Naive B cell (primary cell): ENCODE measurements around the gene TAF1L. TPM values are rescaled to one million over a fixed set of nuclear protein-coding genes. Genes with fewer than 3 reads are reported as not detected.
"Not testable (repeated sequence)": the region's sequence is repeated elsewhere in the genome, so short reads cannot be mapped to it uniquely, and the experiment has no call there.

Source experiments
- ATAC-seq, 2 donors: fragments of 150-1000 bp; cut with Tn5 transposase; 2 replicates each; pipeline ENCODE4 v1.10.0; 2021; ENCODE audit warnings: low read depth in 2 of 2, mild to moderate bottlenecking in 2 of 2, moderate library complexity in 2 of 2
- DNase-seq: peaks from one replicate; pipeline ENCODE4 v3.0.0; 2022
- H3K27ac Mint-ChIP-seq, 6 donors: one replicate each; pipeline ENCODE4 v1.8.0; 2020 to 2022; ENCODE audit warnings: mild to moderate bottlenecking in 6 of 6, mixed read lengths in 6 of 6, moderate library complexity in 5 of 6, inconsistent platforms in 2 of 6
- H3K27me3 Mint-ChIP-seq, 3 donors: one replicate each; pipeline ENCODE4 v1.8.0; 2021 to 2022; ENCODE audit warnings: mixed read lengths in 3 of 3, mild to moderate bottlenecking in 1 of 3
- H3K36me3 Mint-ChIP-seq, 2 donors: one replicate each; pipeline ENCODE4 v1.8.0; 2020 to 2022; ENCODE audit warnings: mixed read lengths in 2 of 2, inconsistent platforms in 1 of 2, mild to moderate bottlenecking in 1 of 2
- H3K4me1 Mint-ChIP-seq, 3 donors: one replicate each; pipeline ENCODE4 v1.8.0; 2020 to 2022; ENCODE audit warnings: mixed read lengths in 3 of 3, inconsistent platforms in 1 of 3, mild to moderate bottlenecking in 1 of 3, moderate library complexity in 1 of 3
- H3K4me3 Mint-ChIP-seq, 8 donors: one replicate each; pipeline ENCODE4 v1.8.0; 2020 to 2022; ENCODE audit warnings: mild to moderate bottlenecking in 8 of 8, mixed read lengths in 8 of 8, moderate library complexity in 8 of 8, inconsistent platforms in 2 of 8
- H3K9me3 Mint-ChIP-seq, 7 donors: one replicate each; pipeline ENCODE4 v1.8.0; 2020 to 2022; ENCODE audit warnings: mixed read lengths in 7 of 7, mild to moderate bottlenecking in 5 of 7, inconsistent platforms in 2 of 7, moderate library complexity in 1 of 7
- polyA plus RNA-seq, 6 donors: library from polyadenylated mRNA; unstranded; fragments of 300-500 nt; fragmentation: Illumina TruSeq; gene quantifications; one replicate each; pipeline ENCODE4 v1.2.3, GENCODE V29; 2021; ENCODE audit warnings: low read depth in 6 of 6

Gene TAF1L
- polyA plus RNA-seq, 6 donors from 2014 or later = not detected

DNA sequence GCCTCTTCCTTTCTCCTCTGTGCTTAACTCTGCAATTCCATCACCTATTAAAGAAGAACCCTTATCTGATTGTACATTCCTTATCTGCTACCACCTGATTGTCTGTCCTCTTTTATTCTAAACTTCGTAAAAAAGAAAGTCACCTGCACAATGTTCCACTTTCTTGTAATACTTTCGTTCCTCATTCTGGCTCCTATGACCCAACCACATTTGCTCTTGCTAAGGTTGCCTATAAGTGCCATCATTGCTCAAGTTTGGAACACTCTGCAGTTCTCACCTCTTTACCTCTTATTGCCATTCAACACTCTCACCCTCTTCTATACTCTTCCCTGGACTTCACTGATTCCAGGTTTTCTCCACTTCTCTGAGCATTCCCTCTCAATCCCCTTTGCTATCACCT lies 10.1 kb downstream of the TAF1L start:
- Mint-ChIP-seq H3K36me3 (no peaks in the 10 kb centered on the region), H3K4me3 (no peak overlapping the region), H3K27ac (no peak overlapping the region), H3K27me3 (peaks cover 2 to 9% (median 3%) of the 10 kb centered on the region in 3 donors), H3K9me3 (peaks cover 0 to 1% (median 0%) of the 10 kb centered on the region in 7 donors), H3K4me1 (no peaks in the 10 kb centered on the region)
- DNase-seq = no peak
- ATAC-seq = no peak

DNA sequence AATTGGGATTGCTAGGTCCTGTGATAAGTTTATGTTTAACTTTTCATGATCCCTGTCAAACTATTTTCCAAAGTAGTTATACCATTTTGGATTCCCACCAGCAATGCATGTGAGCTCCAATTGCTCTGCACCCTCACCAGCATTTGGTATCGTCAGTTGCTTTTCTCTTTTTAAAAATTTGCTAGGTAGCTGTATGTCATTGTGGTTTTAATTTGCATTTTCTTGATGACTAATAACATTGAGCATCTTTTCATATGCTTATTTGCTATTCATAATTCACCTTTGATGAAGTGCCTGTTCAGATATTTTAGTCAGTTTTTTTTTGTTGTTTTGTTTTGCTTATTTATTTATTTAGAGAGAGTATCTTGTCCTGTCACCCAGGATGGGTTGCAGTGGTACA lies 12.5 kb downstream of the TAF1L start:
- no peak overlapping the region for H3K4me3 Mint-ChIP-seq
- DNase-seq = no peak
- H3K27ac Mint-ChIP-seq = no peak overlapping the region
- peaks cover 0 to 6% of the 10 kb centered on the region in 2 donors for H3K36me3 Mint-ChIP-seq
- no peak for ATAC-seq
- no peaks in the 10 kb centered on the region for H3K4me1 Mint-ChIP-seq
- peaks cover 0 to 5% (median 0%) of the 10 kb centered on the region in 7 donors for H3K9me3 Mint-ChIP-seq
- peaks cover 9 to 16% (median 12%) of the 10 kb centered on the region in 3 donors for H3K27me3 Mint-ChIP-seq

- Mint-ChIP-seq H3K27ac (no peak overlapping the region), H3K4me1 (no peaks in the 10 kb centered on the region), H3K4me3 (no peak overlapping the region), H3K9me3 (peaks cover 0 to 7% (median 0%) of the 10 kb centered on the region in 7 donors), H3K27me3 (peaks cover 21 to 32% (median 26%) of the 10 kb centered on the region in 3 donors), H3K36me3 (peaks cover 0 to 10% of the 10 kb centered on the region in 2 donors)
- ATAC-seq = no peak
- DNase-seq = no peak
Observed at GRCh38 chr9:32618261-32618660, 17.2 kb downstream of the TAF1L start.

DNA sequence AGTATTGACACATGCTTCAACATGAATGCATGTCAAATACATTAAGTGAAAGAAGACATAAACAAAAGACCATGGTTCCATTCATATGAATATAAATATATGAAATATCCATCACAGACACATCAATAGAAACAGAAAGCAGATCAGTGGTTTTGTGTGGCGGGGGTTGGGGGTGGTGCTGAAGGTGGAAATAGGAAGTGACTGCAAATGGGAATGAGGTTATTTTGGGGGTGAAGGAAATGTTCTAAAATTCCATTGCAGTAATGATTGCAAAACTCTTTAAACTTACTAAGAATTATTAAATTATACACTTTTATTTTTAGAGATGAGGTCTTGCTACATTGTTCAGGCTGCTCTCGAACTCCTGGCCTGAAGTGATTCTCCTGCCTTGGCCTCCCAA lies 28.7 kb downstream of the TAF1L start:
- no peaks in the 10 kb centered on the region for H3K36me3 Mint-ChIP-seq
- H3K4me3 Mint-ChIP-seq = no peak overlapping the region
- H3K9me3 Mint-ChIP-seq = peaks cover 2 to 21% (median 11%) of the 10 kb centered on the region in 7 donors
- H3K27me3 Mint-ChIP-seq = peaks cover 2 to 10% (median 8%) of the 10 kb centered on the region in 3 donors
- ATAC-seq (no peak), DNase-seq (no peak)
- H3K4me1 Mint-ChIP-seq = peaks cover 0 to 5% (median 0%) of the 10 kb centered on the region in 3 donors
- H3K27ac Mint-ChIP-seq = no peak overlapping the region

DNA sequence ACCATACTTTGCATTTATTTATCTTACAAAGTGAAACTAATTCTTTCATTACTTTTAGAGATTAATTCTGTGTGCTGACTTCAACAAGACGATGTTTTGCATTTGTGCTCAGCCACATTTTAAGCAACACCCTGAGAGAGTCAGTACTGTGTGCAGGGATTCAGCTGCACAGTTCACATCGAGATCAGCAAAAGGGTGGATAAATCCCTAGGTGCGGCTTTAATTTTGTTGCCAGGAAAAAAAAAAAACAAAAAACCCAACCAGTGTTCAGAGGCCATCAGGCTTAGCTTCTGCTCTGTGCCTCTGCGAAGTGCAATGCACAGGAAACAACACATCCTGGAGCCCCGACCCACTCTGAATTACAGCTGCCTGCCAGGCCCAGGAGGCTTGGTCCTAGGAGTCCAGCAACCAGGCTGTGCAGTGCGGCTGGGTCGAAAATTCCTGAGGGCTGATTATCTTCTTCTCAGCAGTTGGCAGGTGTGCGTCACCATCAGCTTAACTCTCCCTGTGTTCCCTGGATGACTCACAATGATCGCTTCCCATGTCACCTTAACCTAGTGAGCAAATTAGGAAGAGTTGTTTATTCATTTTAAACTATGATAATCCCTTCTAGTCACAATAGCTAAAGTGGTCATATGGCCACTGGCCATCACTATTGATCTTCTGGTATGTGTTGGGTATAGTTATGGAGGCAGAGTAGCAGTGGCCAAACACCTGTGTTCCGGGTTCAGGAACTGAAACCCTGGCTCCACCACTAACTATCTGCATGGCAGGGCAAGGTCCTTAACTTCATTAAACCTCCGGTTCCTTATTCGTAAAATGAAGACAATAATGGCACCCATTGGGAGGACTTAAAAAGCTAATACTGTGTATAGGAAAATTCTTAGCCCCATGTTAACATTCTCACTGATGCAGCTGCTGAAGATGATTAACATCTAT lies 31.3 kb downstream of the TAF1L start:
- Mint-ChIP-seq H3K36me3 (no peaks in the 10 kb centered on the region), H3K4me1 (peaks cover 1 to 5% (median 3%) of the 10 kb centered on the region in 3 donors), H3K27me3 (peaks cover 8 to 23% (median 13%) of the 10 kb centered on the region in 3 donors), H3K27ac (peak overlapping the region in 2 of 6 donors; percentile 56 to 83), H3K9me3 (peaks cover 0 to 21% (median 11%) of the 10 kb centered on the region in 7 donors), H3K4me3 (peak overlapping the region in 2 of 8 donors; percentile 23 to 35)
- peak; percentile 49 to 79 for ATAC-seq
- DNase-seq = no peak

DNA sequence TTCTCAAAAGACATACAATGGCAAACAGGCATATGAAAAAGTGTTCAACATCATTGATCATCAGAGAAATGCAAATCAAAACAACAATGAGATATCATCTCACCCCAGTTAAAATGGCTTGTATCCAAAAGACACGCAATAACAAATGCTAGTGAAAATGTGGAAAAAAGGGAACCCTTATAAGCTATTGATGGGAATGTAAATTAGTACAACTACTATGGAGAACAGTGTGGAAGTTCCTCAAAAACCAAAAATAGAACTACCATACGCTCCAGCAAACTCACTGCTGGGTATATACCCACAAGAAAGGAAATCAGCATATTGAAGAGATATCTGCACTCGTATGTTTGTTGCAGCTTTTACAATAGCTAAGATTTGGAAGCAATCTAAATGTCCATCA lies 36.4 kb downstream of the TAF1L start:
- DNase-seq, H3K4me3 Mint-ChIP-seq: not testable (repeated sequence)

GRCh38 chr9:32596936-32597335 lies 38.5 kb downstream of the TAF1L start:
- peaks cover 3 to 8% (median 3%) of the 10 kb centered on the region in 3 donors for H3K4me1 Mint-ChIP-seq
- peaks cover 14 to 24% (median 17%) of the 10 kb centered on the region in 3 donors for H3K27me3 Mint-ChIP-seq
- H3K36me3 Mint-ChIP-seq = peaks cover 0 to 7% of the 10 kb centered on the region in 2 donors
- H3K4me3 Mint-ChIP-seq = no peak overlapping the region
- DNase-seq = no peak
- ATAC-seq = no peak
- H3K9me3 Mint-ChIP-seq = peaks cover 0 to 9% (median 6%) of the 10 kb centered on the region in 7 donors
- no peak overlapping the region for H3K27ac Mint-ChIP-seq

More for the DNA sequence above, 36.4 kb downstream of the TAF1L start:
- not testable (repeated sequence) for ATAC-seq, H3K36me3 Mint-ChIP-seq, H3K4me1 Mint-ChIP-seq, H3K27ac Mint-ChIP-seq, H3K9me3 Mint-ChIP-seq
- peaks cover 10 to 33% (median 16%) of the 10 kb centered on the region in 3 donors for H3K27me3 Mint-ChIP-seq

- DNase-seq (no peak), ATAC-seq (no peak)
- H3K27me3 Mint-ChIP-seq = peaks cover 9 to 26% (median 17%) of the 10 kb centered on the region in 3 donors
- peaks cover 3 to 8% (median 3%) of the 10 kb centered on the region in 3 donors for H3K4me1 Mint-ChIP-seq
- no peak overlapping the region for H3K27ac Mint-ChIP-seq
- H3K36me3 Mint-ChIP-seq = peaks cover 0 to 7% of the 10 kb centered on the region in 2 donors
- H3K9me3 Mint-ChIP-seq = peaks cover 0 to 9% (median 6%) of the 10 kb centered on the region in 7 donors
- H3K4me3 Mint-ChIP-seq = no peak overlapping the region
Observed at GRCh38 chr9:32596096-32596865, 39.2 kb downstream of the TAF1L start.

GRCh38 chr9:32590898-32591297 lies 44.6 kb downstream of the TAF1L start:
- H3K36me3 Mint-ChIP-seq = no peaks in the 10 kb centered on the region
- ATAC-seq = no peak
- H3K27me3 Mint-ChIP-seq = peaks cover 20 to 43% (median 32%) of the 10 kb centered on the region in 3 donors
- no peak overlapping the region for H3K27ac Mint-ChIP-seq
- H3K4me3 Mint-ChIP-seq = no peak overlapping the region
- no peaks in the 10 kb centered on the region for H3K9me3 Mint-ChIP-seq
- no peaks in the 10 kb centered on the region for H3K4me1 Mint-ChIP-seq
- DNase-seq = no peak

- no peaks in the 10 kb centered on the region for H3K4me1 Mint-ChIP-seq
- ATAC-seq (no peak), DNase-seq (no peak)
- H3K36me3 Mint-ChIP-seq = no peaks in the 10 kb centered on the region
- no peak overlapping the region for H3K27ac Mint-ChIP-seq
- no peaks in the 10 kb centered on the region for H3K9me3 Mint-ChIP-seq
- no peak overlapping the region for H3K4me3 Mint-ChIP-seq
- H3K27me3 Mint-ChIP-seq = peaks cover 20 to 47% (median 36%) of the 10 kb centered on the region in 3 donors
Observed at GRCh38 chr9:32590476-32590875, 45.0 kb downstream of the TAF1L start.

DNA sequence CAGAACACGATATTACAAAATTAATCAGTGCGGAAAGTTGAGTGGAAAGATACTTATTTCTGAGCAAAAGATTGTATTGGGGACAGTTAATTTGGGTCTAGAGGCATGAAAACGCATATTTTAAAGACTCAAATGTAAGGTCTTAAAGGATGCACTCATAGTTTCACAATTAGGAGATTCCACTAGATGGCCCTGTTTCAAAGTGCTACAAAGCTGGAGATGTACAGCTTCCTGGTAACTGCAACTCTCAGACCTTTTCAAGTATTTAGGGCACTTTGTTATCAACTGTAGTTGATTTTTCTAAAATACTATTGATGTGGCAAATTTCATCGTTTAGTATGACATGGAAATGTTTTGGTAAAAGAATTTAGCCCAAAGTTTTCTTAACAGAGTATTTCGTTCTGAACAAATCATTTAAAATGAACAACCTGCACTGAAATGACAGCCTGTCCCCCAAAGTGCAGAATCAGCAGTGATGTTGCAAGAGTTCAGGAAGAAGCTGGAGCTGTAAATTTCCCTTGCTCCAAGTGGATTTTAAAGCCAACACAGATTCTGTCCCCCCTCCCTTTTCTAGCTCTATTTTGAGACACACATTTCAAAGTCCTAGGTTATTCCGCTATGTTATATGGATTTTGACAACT lies 46.3 kb downstream of the TAF1L start:
- ATAC-seq = peak; percentile 44 to 48

GRCh38 chr9:32587901-32588300 lies 47.6 kb downstream of the TAF1L start:
- no peaks in the 10 kb centered on the region for H3K36me3 Mint-ChIP-seq
- ATAC-seq (no peak), DNase-seq (no peak)
- H3K4me1 Mint-ChIP-seq = no peaks in the 10 kb centered on the region
- H3K4me3 Mint-ChIP-seq = no peak overlapping the region
- H3K27me3 Mint-ChIP-seq = peaks cover 24 to 56% (median 43%) of the 10 kb centered on the region in 3 donors
- no peaks in the 10 kb centered on the region for H3K9me3 Mint-ChIP-seq
- no peak overlapping the region for H3K27ac Mint-ChIP-seq

More for the DNA sequence above, 46.3 kb downstream of the TAF1L start:
- H3K27me3 Mint-ChIP-seq = peaks cover 26 to 56% (median 43%) of the 10 kb centered on the region in 3 donors
- DNase-seq = no peak
- H3K4me3 Mint-ChIP-seq = no peak overlapping the region
- no peaks in the 10 kb centered on the region for H3K9me3 Mint-ChIP-seq
- no peak overlapping the region for H3K27ac Mint-ChIP-seq
- H3K4me1 Mint-ChIP-seq = no peaks in the 10 kb centered on the region
- H3K36me3 Mint-ChIP-seq = no peaks in the 10 kb centered on the region

GRCh38 chr9:32584784-32585183 lies 50.7 kb downstream of the TAF1L start:
- no peak overlapping the region for H3K27ac Mint-ChIP-seq
- no peak overlapping the region for H3K4me3 Mint-ChIP-seq
- no peak for DNase-seq
- H3K4me1 Mint-ChIP-seq = peaks cover 0 to 3% (median 0%) of the 10 kb centered on the region in 3 donors
- peaks cover 23 to 44% (median 36%) of the 10 kb centered on the region in 3 donors for H3K27me3 Mint-ChIP-seq
- ATAC-seq = no peak
- no peaks in the 10 kb centered on the region for H3K9me3 Mint-ChIP-seq
- no peaks in the 10 kb centered on the region for H3K36me3 Mint-ChIP-seq
